Astrocyte (in vitro differentiated cells and primary cell): ENCODE results near the gene DPM3. TPM values are rescaled to one million over a fixed set of nuclear protein-coding genes. Genes with fewer than 3 reads are reported as not detected.

ENCODE experiments used
- DNase-seq: peaks from one replicate; pipeline ENCODE4 v3.0.0-alpha.2; 2010; ENCODE audit warnings: low read depth
- FAIRE-seq: peaks from 2 replicates; lab custom pipeline; 2011; peaks lifted over from hg19 to GRCh38; lab: Jason Lieb, UNC
- H2AFZ ChIP-seq: 2 replicates; pipeline ENCODE4 v1.6.0; 2012; ENCODE audit warnings: low read depth, low read length, inconsistent platforms
- H3K27ac ChIP-seq: 2 replicates; pipeline ENCODE4 v1.5.1; 2011; ENCODE audit warnings: low read depth, low read length, inconsistent platforms
- H3K27me3 ChIP-seq: 2 replicates; pipeline ENCODE4 v1.6.0; 2011; ENCODE audit warnings: low read length, inconsistent platforms; ENCODE audit not compliant: insufficient read depth
- H3K36me3 ChIP-seq: 2 replicates; pipeline ENCODE4 v1.5.1; 2011; ENCODE audit warnings: low read length, inconsistent platforms; ENCODE audit not compliant: insufficient read depth
- H3K4me1 ChIP-seq: 2 replicates; pipeline ENCODE4 v1.5.1; 2011; ENCODE audit warnings: low read length, inconsistent platforms; ENCODE audit not compliant: insufficient read depth
- H3K4me2 ChIP-seq: 2 replicates; pipeline ENCODE4 v1.6.0; 2012; ENCODE audit warnings: low read length, inconsistent platforms
- H3K4me3 ChIP-seq: 2 replicates; pipeline ENCODE4 v1.5.1; 2011; ENCODE audit warnings: low read depth, mild to moderate bottlenecking, low read length, inconsistent platforms; ENCODE audit not compliant: insufficient read depth
- H3K79me2 ChIP-seq: 2 replicates; pipeline ENCODE4 v1.6.0; 2012; ENCODE audit warnings: mild to moderate bottlenecking, low read length, inconsistent platforms; ENCODE audit not compliant: insufficient read depth
- H3K9ac ChIP-seq: 2 replicates; pipeline ENCODE4 v1.6.0; 2012; ENCODE audit warnings: mild to moderate bottlenecking, low read length, inconsistent platforms
- H3K9me3 ChIP-seq: 2 replicates; pipeline ENCODE4 v1.5.1; 2012; ENCODE audit warnings: low read depth, mild to moderate bottlenecking, low read length, inconsistent platforms; ENCODE audit not compliant: insufficient read depth
- H4K20me1 ChIP-seq: 2 replicates; pipeline ENCODE4 v1.6.0; 2012; ENCODE audit warnings: low read length, inconsistent platforms; ENCODE audit not compliant: insufficient read depth
- H3K27ac Mint-ChIP-seq: one replicate; pipeline ENCODE4 v1.8.0; 2021; ENCODE audit warnings: mild to moderate bottlenecking, mixed read lengths; ENCODE audit not compliant: unreplicated experiment
- H3K27me3 Mint-ChIP-seq: one replicate; pipeline ENCODE4 v1.8.0; 2021; ENCODE audit warnings: low read depth, mixed read lengths; ENCODE audit not compliant: unreplicated experiment
- H3K36me3 Mint-ChIP-seq: one replicate; pipeline ENCODE4 v1.8.0; 2021; ENCODE audit warnings: low read depth, mixed read lengths; ENCODE audit not compliant: unreplicated experiment
- H3K4me1 Mint-ChIP-seq: one replicate; pipeline ENCODE4 v1.8.0; 2021; ENCODE audit warnings: low read depth, mixed read lengths; ENCODE audit not compliant: unreplicated experiment
- H3K4me3 Mint-ChIP-seq: one replicate; pipeline ENCODE4 v1.8.0; 2021; ENCODE audit warnings: mild to moderate bottlenecking, moderate library complexity, mixed read lengths; ENCODE audit not compliant: unreplicated experiment
- H3K9me3 Mint-ChIP-seq: one replicate; pipeline ENCODE4 v1.8.0; 2021; ENCODE audit warnings: mild to moderate bottlenecking, mixed read lengths; ENCODE audit not compliant: unreplicated experiment
- CTCF ChIP-seq: IDR thresholded peaks from 2 replicates; pipeline ENCODE4 v1.5.1; 2011; ENCODE audit warnings: low read depth, mild to moderate bottlenecking, inconsistent platforms, low read length, moderate library complexity; ENCODE audit not compliant: insufficient read depth
- EZH2 ChIP-seq: IDR thresholded peaks from 2 replicates; pipeline ENCODE4 v1.6.1; 2012; ENCODE audit warnings: mild to moderate bottlenecking, low read length, inconsistent platforms; ENCODE audit not compliant: insufficient read depth
- total RNA-seq: library from RNA; stranded (reverse); gene quantifications from 2 replicates; pipeline ENCODE4 v1.2.1, GENCODE V29; 2021

Gene DPM3
- total RNA-seq, 1 donor from 2014 or later, result 31.0 TPM

DNA sequence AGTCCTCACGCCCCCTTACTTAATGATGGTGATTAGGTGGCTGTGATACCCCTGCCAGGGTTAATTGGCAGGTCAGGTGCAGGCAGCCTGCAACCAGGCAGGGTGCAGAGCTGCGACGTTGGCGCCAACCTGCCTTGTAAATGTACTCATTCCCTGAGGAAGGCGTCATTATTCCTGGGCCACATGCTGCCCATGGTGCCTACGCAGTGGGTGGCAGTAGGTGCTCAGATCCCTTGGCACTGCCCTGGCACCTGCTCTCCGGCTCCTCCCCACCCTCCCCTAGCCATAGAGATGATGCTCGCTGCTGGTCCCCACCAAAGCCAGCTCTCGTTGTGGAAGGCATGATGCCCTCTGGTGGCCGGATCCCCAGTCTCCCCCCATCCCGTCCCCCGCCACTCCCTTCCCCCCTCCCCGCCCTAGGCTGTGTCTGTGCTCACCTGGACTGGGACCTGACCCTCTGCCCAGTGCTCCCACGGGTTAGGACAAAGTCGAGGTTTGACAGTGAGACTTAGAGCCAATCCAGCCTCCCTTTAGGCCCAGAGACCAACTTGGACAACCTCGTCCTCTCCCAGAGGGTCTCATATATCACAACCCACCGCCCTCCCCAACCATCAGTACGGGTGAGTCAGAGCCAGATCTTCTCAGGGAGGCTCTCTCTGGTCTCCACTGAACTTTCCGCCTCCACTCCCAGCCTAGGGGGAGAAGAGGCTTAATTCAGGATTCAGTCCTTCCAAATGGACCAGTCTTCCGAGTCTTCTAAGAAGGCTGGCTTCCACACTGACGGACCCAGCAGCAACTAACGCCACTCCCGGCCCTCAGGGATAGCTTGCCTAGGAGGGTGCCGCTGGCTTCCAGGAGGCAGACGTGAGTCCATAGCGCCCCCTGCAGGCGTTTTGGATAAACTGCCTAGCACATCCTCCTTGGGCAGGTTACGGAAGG is 27.1 kb upstream of the DPM3 start:
- peak overlapping the region; percentile 73 for H3K4me3 Mint-ChIP-seq
- peaks cover 10% of the 10 kb centered on the region for H3K4me1 Mint-ChIP-seq
- H3K27ac Mint-ChIP-seq, result peak overlapping the region; percentile 66
- peak overlapping the region; percentile 56 for H3K4me2 ChIP-seq
- FAIRE-seq, result no peak
- peak; percentile 44 for DNase-seq
- H4K20me1 ChIP-seq, result peaks cover 8% of the 10 kb centered on the region
- H3K79me2 ChIP-seq, result peaks cover 16% of the 10 kb centered on the region
- H3K9me3 Mint-ChIP-seq, result peaks cover 5% of the 10 kb centered on the region
- H3K4me1 ChIP-seq, result peaks cover 6% of the 10 kb centered on the region
- no peak overlapping the region for H3K27ac ChIP-seq
- H3K36me3 Mint-ChIP-seq, result peaks cover 13% of the 10 kb centered on the region
- H3K36me3 ChIP-seq, result peaks cover 11% of the 10 kb centered on the region
- no peak overlapping the region for H3K4me3 ChIP-seq
- no peak overlapping the region for H2AFZ ChIP-seq
- peaks cover 5% of the 10 kb centered on the region for H3K27me3 Mint-ChIP-seq
- peak overlapping the region; percentile 1 for H3K9ac ChIP-seq
- no peaks in the 10 kb centered on the region for H3K27me3 ChIP-seq
- no peaks in the 10 kb centered on the region for H3K9me3 ChIP-seq
- TF ChIP-seq CTCF (peak; percentile 85), EZH2 (no peak)

DNA sequence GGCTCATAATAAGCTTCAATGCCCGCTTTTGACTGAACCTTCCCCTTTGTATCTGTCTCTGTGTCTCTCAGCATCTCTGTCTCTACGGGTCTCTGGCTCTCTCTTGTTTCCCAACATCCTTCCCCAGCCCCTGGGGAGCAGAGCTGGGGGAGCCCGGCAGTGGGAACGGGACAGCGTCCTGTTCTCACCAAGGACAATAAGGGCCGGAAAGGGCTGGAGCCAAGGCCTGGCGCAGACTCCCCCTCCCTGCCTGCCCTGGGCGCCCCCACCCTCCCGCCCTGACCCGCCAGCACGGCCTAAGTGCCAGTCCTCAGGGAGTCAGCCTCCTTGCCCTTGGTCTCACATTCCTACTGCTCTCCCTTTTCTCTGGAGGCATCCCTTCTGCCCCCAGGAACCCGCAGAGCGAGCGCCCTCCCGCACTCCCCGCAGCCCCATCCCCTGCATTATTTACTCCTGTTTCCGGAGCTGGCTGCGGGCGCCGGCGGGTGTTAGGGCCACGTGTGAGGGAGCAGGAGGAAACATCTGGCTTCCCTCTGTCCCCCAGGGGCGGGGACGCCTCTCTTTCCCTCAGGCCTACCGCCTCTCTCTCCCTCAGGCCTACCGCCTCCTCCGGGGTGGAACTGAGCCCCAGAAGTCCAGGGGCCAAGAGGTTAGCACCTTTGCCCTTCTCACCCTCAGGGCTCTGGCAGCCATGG is 26.3 kb upstream of the DPM3 start:
- no peak overlapping the region for H3K9ac ChIP-seq
- H2AFZ ChIP-seq, result no peak overlapping the region

More for the DNA sequence above, 26.3 kb upstream of the DPM3 start:
- Mint-ChIP-seq H3K4me1 (peaks cover 3% of the 10 kb centered on the region), H3K4me3 (no peak overlapping the region), H3K36me3 (peaks cover 11% of the 10 kb centered on the region), H3K27me3 (peaks cover 5% of the 10 kb centered on the region), H3K9me3 (peaks cover 5% of the 10 kb centered on the region), H3K27ac (no peak overlapping the region)
- no peak for TF ChIP-seq EZH2
- TF ChIP-seq CTCF, result no peak
- H3K4me3 ChIP-seq, result no peak overlapping the region
- peaks cover 8% of the 10 kb centered on the region for H4K20me1 ChIP-seq
- H3K27ac ChIP-seq, result no peak overlapping the region
- H3K27me3 ChIP-seq, result no peaks in the 10 kb centered on the region
- peaks cover 11% of the 10 kb centered on the region for H3K36me3 ChIP-seq
- H3K4me2 ChIP-seq, result no peak overlapping the region
- DNase-seq (no peak), FAIRE-seq (no peak)
- no peaks in the 10 kb centered on the region for H3K4me1 ChIP-seq
- no peaks in the 10 kb centered on the region for H3K9me3 ChIP-seq
- peaks cover 8% of the 10 kb centered on the region for H3K79me2 ChIP-seq
